KOPT-K1 (cell line): ENCODE data around the gene NDC80.
"Not testable (repeated sequence)": the region's sequence is repeated elsewhere in the genome, so short reads cannot be mapped to it uniquely, and the experiment has no call there.

Experiments used
- H3K27ac ChIP-seq: fragments of 200-600 bp; sonication (generic); 2 replicates; pipeline ENCODE4 v1.5.1; 2016; ENCODE audit warnings: antibody characterized with exemption, mild to moderate bottlenecking, low read depth, low read length; ENCODE audit not compliant: poor library complexity, severe bottlenecking
- H3K36me3 ChIP-seq: fragments of 200-600 bp; sonication (generic); 2 replicates; pipeline ENCODE4 v1.5.1; 2017; ENCODE audit warnings: antibody characterized with exemption, mild to moderate bottlenecking, low read length, moderate library complexity; ENCODE audit not compliant: insufficient read depth
- H3K9me3 ChIP-seq: fragments of 200-600 bp; sonication (generic); 2 replicates; pipeline ENCODE4 v1.5.1; 2017; ENCODE audit warnings: antibody characterized with exemption, low read length, mild to moderate bottlenecking; ENCODE audit not compliant: insufficient read depth, poor library complexity, severe bottlenecking

Gene NDC80

GRCh38 chr18:2541925-2542563 is 29.3 kb upstream of the NDC80 start:
- not testable (repeated sequence) for H3K27ac ChIP-seq, H3K9me3 ChIP-seq
- H3K36me3 ChIP-seq = peaks cover 31% of the 10 kb centered on the region

- Histone ChIP-seq H3K27ac (no peak overlapping the region), H3K36me3 (peaks cover 31% of the 10 kb centered on the region), H3K9me3 (no peaks in the 10 kb centered on the region)
These were observed 26.2 kb upstream of the NDC80 start for GRCh38 chr18:2545155-2545554.

DNA sequence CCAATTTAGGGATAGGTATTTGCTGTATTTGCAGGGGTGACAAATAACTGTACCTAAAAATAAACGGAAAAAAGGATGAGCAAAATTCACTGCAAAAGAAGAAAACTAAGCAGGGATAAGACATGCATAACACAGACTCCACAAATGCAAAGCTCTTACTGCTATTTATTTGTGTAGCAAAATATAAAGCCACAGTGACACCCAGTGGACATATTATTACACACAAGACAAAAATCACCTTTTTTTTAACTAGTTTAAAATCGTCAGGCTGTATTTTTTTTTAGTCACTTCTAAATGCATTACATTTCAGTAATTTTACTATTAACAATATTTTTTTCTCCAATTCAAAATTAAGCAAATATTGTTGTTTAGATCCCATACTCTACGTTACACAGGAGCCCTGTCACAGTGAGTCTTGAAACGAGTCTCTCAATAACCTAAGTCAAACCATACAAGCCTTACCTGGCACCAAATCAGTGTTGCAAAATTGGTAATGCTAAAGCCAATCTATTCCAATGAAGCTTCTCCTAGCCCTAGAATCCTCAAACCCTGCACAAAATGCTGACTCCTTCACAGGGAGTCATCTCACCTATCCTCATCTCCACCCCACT is 23.8 kb upstream of the NDC80 start:
- Histone ChIP-seq H3K36me3 (peaks cover 34% of the 10 kb centered on the region; the same call in 1 of the 2 replicates), H3K9me3 (no peaks in the 10 kb centered on the region), H3K27ac (no peak overlapping the region)

- H3K36me3 ChIP-seq = peaks cover 26% of the 10 kb centered on the region; the same call in 1 of the 2 replicates
These were observed 21.9 kb upstream of the NDC80 start for GRCh38 chr18:2549462-2549861.

GRCh38 chr18:2551425-2551824 is 19.9 kb upstream of the NDC80 start:
- Histone ChIP-seq H3K36me3 (peaks cover 23% of the 10 kb centered on the region; the same call in 1 of the 2 replicates), H3K9me3 (no peaks in the 10 kb centered on the region), H3K27ac (no peak overlapping the region)

More at GRCh38 chr18:2549462-2549861, 21.9 kb upstream of the NDC80 start:
- Histone ChIP-seq H3K27ac (no peak overlapping the region), H3K9me3 (no peaks in the 10 kb centered on the region)

GRCh38 chr18:2554696-2555095 is 16.7 kb upstream of the NDC80 start:
- no peaks in the 10 kb centered on the region for H3K9me3 ChIP-seq
- no peak overlapping the region for H3K27ac ChIP-seq
- H3K36me3 ChIP-seq = peaks cover 7% of the 10 kb centered on the region; the same call in 1 of the 2 replicates

DNA sequence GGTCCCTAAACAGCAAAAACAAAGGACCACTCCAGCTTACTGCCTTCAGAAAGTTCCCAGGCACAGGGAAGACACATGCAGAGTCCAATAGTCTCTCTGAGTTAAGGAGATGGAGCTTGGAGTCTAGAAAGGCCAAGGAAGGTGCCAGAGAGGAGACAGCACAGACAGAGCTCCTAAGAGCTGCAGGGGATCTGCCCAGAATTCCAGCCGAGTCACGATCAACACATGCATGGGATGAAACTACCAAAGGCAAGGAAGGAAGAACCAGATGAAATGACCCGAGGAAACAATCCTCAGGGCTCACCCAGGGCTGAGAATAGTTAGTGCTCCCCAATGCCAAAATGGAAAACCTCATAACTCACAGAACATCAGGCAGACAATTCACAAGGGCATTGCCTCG is 15.5 kb upstream of the NDC80 start:
- H3K36me3 ChIP-seq = no peaks in the 10 kb centered on the region; the same call in 1 of the 2 replicates
- no peaks in the 10 kb centered on the region for H3K9me3 ChIP-seq
- H3K27ac ChIP-seq = no peak overlapping the region

GRCh38 chr18:2557536-2557935 is 13.8 kb upstream of the NDC80 start:
- Histone ChIP-seq H3K9me3 (no peaks in the 10 kb centered on the region), H3K27ac (no peak overlapping the region), H3K36me3 (peaks cover 11% of the 10 kb centered on the region)

GRCh38 chr18:2559249-2559648 is 12.1 kb upstream of the NDC80 start:
- Histone ChIP-seq H3K9me3 (no peaks in the 10 kb centered on the region), H3K27ac (no peak overlapping the region), H3K36me3 (peaks cover 15% of the 10 kb centered on the region)

GRCh38 chr18:2564373-2564772 is 7.0 kb upstream of the NDC80 start:
- peaks cover 41% of the 10 kb centered on the region for H3K36me3 ChIP-seq
- no peaks in the 10 kb centered on the region for H3K9me3 ChIP-seq
- no peak overlapping the region for H3K27ac ChIP-seq

GRCh38 chr18:2568129-2568528 is 3.2 kb upstream of the NDC80 start:
- Histone ChIP-seq H3K9me3 (no peaks in the 10 kb centered on the region), H3K36me3 (peaks cover 30% of the 10 kb centered on the region), H3K27ac (no peak overlapping the region)

GRCh38 chr18:2568605-2569004 is 2.8 kb upstream of the NDC80 start:
- no peak overlapping the region for H3K27ac ChIP-seq
- H3K9me3 ChIP-seq = no peaks in the 10 kb centered on the region
- peaks cover 30% of the 10 kb centered on the region for H3K36me3 ChIP-seq

DNA sequence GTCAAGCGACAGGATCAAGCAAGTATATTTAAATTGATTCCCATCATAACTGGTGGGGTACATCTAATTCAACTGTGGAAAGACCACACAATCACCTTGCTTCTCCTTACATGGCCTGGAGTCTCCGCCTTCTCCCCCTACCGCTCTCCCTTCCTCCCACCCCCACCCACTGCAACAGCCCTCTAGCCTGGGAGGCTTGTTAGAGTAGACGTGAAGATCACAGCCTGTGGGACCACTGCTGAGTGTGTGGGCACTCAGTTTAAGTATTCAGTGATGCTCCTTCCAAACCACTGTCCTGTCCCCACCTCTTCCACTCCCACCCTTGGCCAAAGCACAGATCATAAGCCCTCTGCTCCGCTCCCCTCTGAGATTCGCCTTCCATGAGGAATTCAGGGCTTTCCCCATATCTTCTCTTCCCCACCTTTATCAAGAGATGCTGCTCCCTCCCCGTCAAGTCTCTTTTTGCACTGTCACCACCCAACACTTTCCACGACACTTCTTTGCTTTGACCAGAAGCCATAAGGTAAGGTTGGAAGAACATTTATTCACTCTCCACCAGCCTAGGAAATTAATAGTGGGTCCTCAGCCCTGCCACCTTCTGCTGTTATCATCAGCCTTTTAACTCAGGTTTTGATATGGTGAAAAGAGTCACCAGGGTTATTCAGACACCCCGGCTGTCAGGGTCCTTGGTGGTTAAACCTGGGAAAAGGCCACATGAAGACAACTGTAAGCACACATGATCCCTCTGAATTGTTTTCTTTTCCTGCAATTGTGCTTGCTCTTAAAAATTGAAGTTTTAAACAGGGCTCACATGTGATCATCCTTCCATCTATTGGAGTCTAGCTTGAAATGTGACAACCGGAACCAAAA is 1.8 kb upstream of the NDC80 start:
- H3K36me3 ChIP-seq = peaks cover 24% of the 10 kb centered on the region
- H3K27ac ChIP-seq = peak overlapping the region; percentile 94
- no peaks in the 10 kb centered on the region for H3K9me3 ChIP-seq

GRCh38 chr18:2570772-2571199 is 571 bp upstream of the NDC80 start:
- Histone ChIP-seq H3K27ac (peak overlapping the region; percentile 94), H3K9me3 (no peaks in the 10 kb centered on the region), H3K36me3 (peaks cover 30% of the 10 kb centered on the region)

DNA sequence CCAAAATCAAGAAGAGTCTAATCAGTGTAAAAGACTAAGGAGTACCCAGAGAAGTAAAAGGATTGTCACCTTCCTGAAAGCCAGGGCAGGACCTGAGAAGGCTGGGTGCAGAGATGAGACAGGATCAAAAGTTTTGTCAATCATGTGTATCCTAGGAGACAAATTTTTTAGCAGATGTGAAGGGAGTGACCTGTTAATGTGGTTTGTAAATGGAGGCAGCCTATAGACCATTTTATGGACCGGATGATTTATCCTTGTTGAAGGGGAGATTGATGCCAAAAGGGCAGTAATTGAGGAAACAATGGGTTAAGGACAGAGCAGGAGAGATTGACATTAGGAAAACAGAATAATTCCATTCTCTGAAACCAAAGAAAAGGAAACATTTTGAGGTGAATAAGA is 813 bp downstream of the NDC80 start:
- Histone ChIP-seq H3K36me3 (peaks cover 32% of the 10 kb centered on the region), H3K27ac (peak overlapping the region; percentile 94)

More for the DNA sequence above, 813 bp downstream of the NDC80 start:
- no peaks in the 10 kb centered on the region for H3K9me3 ChIP-seq
